Measurements from ENCODE around the gene PSMA3. TPM values are rescaled to one million over a fixed set of nuclear protein-coding genes. Genes with fewer than 3 reads are reported as not detected.
A peak's percentile ranks its signal among the peaks of the same experiment; 100 is the strongest.
"Not testable (repeated sequence)": the region's sequence is repeated elsewhere in the genome, so short reads cannot be mapped to it uniquely, and the experiment has no call there.

Gene PSMA3
- total RNA-seq, 1 experiment from 2014 or later = 72.4 TPM

DNA sequence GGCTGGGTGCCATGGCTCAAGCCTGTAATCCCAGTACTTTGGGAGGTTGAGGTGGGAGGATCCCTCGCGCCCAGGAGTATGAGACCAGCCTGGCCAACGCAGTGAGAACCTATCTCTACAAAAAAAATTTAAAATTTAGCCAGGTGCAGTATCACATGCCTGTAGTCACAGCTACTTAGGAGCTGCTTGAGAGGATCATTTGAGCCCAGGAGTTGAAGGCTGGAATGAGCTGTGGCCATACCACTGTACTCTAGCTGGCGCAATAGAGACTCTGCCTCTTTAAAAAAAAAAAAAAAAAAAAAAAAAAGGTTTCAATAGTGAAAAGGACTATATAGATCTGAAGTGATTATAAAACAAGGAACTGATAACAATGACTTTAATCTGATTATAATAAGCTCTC is 13.5 kb downstream of the PSMA3 start:
- in situ Hi-C loops (cut with HindIII; ENCODE audit: low pct_unique_long_range_greater_than_20kb, low sequenced_read_pairs) = no loop called here

DNA sequence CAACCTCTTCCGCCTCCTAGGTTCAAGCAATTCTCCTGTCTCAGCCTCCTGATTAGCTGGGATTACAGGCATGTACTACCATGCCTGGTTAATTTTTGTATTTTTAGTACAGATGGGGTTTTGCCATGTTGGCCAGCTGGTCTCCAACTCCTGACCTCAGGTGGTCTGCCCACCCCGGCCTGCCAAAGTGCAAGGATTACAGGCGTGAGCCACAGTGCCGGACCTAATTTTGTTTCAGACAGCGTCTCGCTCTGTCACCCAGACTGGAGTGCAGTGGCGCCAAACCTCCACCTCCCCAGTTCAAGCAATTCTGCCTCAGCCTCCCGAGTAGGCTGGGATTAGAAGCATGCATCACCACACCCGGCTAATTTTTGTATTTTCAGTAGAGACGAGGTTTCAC is 17.4 kb downstream of the PSMA3 start:
- DNase-seq (ENCODE audit: low read depth, low spot score); in situ Hi-C loops (cut with HindIII; ENCODE audit: low pct_unique_long_range_greater_than_20kb, low sequenced_read_pairs): not testable (repeated sequence)

More for the DNA sequence above, 13.5 kb downstream of the PSMA3 start:
- no peak for DNase-seq (ENCODE audit: low read depth, low spot score)

GRCh38 chr14:58265401-58265800 is 20.8 kb downstream of the PSMA3 start:
- in situ Hi-C loops (cut with HindIII; ENCODE audit: low pct_unique_long_range_greater_than_20kb, low sequenced_read_pairs) = no loop called here
- DNase-seq (ENCODE audit: low read depth, low spot score) = no peak

DNA sequence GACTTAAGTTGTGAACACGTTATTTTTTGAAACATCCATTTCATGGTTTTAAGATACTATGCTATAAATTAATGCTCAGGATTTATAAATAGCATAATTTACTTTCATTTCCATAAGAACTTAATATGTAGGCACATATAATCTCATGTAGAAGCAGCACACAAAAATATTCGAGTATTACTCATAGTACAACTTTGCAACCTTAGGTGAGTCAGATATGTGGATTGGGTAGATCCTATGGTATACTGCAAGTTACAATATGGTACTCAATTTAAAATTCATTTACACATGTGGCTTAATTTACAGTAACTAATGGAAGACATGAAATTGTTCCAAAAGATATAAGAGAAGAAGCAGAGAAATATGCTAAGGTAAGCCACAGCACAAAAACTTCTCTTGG is 26.0 kb downstream of the PSMA3 start:
- in situ Hi-C loops (cut with HindIII; ENCODE audit: low pct_unique_long_range_greater_than_20kb, low sequenced_read_pairs) = no loop called here
- DNase-seq (ENCODE audit: low read depth, low spot score) = no peak

DNA sequence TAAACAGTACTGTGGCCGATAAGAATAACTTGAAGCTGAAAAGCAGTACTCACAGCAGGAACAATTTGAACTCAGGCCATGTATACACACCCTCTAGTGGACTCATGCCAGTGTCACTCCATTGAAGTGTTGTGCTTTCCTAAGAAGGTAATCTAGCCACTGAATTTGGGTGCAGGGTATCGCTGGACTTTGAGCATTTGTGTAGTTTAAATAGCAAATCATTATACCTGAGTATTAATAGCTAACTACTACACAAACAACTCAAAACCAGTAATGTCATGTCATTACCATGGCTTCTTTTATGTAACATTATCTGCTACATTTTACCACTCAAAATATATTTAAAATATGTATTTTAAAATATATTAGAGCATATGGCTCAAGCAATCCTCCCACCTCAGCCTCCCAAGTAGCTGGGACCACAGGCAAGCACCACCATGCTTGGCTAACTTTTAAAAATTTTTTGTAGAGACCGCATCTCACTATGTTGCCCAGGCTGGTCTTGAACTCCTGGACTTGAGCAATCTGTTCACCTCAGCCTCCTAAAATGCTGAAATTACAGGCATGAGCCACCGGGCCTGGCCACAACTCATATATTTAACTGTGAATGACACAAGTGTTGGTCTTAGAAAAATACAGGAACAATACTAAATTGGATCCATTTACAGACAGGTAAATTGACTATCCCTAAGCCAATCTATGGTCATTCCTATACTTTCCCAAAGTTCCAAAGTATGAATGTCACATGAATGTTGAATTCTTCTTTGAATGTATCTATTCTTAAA is 28.1 kb downstream of the PSMA3 start:
- peak; percentile 46 for DNase-seq (ENCODE audit: low read depth, low spot score)
- in situ Hi-C loops (cut with HindIII; ENCODE audit: low pct_unique_long_range_greater_than_20kb, low sequenced_read_pairs) = no loop called here

DNA sequence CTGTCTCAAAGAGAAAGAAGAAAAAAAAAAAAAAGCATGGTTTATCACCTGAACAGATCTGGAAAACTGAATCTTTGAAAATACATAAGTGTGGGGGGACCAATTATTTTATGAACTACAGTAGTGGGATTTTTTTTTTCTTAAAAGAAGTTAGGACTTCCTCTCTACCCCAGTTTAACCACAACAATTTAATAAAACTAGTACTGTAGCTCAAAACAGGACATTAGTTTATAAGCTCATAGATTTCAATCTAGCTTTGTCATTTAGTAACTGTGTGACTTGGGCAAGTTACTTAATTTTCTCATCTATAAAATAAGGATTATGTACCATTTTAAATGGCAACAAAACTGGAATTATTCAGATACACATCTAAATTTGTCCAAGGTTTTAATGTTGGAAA is 30.2 kb downstream of the PSMA3 start:
- DNase-seq (ENCODE audit: low read depth, low spot score) = no peak
- in situ Hi-C loops (cut with HindIII; ENCODE audit: low pct_unique_long_range_greater_than_20kb, low sequenced_read_pairs) = no loop called here

- DNase-seq (ENCODE audit: low read depth, low spot score) = peak; percentile 66
- in situ Hi-C loops (cut with HindIII; ENCODE audit: low pct_unique_long_range_greater_than_20kb, low sequenced_read_pairs) = no loop called here
These were observed 31.0 kb downstream of the PSMA3 start for GRCh38 chr14:58275527-58276190.

- DNase-seq (ENCODE audit: low read depth, low spot score) = no peak
- in situ Hi-C loops (cut with HindIII; ENCODE audit: low pct_unique_long_range_greater_than_20kb, low sequenced_read_pairs) = no loop called here
These were observed 31.6 kb downstream of the PSMA3 start for GRCh38 chr14:58276208-58276607.

GRCh38 chr14:58278177-58278576 is 33.5 kb downstream of the PSMA3 start:
- no peak for DNase-seq (ENCODE audit: low read depth, low spot score)
- in situ Hi-C loops (cut with HindIII; ENCODE audit: low pct_unique_long_range_greater_than_20kb, low sequenced_read_pairs) = no loop called here

DNA sequence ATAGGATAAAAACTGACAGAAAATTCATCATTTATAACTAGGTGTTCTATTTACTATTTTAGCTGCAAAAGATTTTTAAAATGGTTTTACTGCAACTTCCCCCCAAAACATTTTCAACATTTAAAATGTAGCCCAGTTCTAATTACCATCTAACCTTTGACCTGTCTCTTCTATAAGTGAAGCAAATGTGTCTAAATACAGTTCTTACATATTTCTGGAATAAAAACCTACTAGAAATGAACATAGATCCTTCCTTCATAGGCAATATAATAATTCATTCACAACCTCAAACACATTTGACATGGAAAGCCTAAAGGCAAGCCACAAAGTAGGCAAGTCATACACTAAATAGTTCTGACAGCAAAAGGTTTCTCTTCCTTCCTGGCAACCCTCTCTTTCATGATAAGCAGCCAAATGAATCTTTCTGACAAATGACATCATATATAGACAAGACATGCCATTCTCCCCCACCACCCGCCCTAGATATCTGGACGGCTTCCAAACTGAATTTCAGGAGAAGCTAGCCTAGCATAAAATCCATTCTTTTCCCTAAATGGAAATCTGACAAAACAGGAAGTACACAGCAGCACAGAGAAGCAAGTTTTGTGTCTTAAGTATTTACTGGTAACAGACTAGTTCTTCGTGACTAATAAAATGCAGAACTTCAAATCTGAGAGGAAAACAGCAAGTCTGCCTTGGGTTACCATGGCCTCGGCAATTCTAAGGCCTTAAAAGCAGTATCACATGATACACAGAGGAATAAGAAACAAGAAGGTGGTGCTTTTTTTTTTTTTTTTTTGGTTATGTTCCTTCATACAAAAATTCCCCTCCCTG is 36.5 kb downstream of the PSMA3 start:
- peak; percentile 99 for DNase-seq (ENCODE audit: low read depth, low spot score)
- in situ Hi-C loops (cut with HindIII; ENCODE audit: low pct_unique_long_range_greater_than_20kb, low sequenced_read_pairs) = no loop called here

DNA sequence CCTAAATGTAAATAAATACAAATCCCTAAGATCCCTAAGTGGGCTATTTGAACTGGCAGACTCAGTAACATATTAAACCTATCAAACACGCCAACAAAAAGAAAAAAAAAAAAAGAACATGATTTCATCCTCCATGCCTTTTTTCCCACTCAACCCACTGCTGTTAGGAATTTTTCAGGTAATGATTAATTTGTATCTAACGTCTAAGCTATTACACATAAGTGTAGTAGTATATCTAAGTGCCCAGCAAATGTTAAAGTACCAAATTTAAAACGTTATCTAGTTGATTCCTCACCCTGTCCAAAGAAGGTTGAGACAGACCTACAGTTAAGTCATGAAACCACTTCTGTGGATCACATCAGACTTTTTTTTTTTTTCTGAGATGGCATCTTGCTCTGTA is 37.3 kb downstream of the PSMA3 start:
- in situ Hi-C loops (cut with HindIII; ENCODE audit: low pct_unique_long_range_greater_than_20kb, low sequenced_read_pairs) = no loop called here

GRCh38 chr14:58282925-58283593 is 38.4 kb downstream of the PSMA3 start:
- no peak for DNase-seq (ENCODE audit: low read depth, low spot score)
- in situ Hi-C loops (cut with HindIII; ENCODE audit: low pct_unique_long_range_greater_than_20kb, low sequenced_read_pairs) = no loop called here

More for the DNA sequence above, 37.3 kb downstream of the PSMA3 start:
- no peak for DNase-seq (ENCODE audit: low read depth, low spot score)

DNA sequence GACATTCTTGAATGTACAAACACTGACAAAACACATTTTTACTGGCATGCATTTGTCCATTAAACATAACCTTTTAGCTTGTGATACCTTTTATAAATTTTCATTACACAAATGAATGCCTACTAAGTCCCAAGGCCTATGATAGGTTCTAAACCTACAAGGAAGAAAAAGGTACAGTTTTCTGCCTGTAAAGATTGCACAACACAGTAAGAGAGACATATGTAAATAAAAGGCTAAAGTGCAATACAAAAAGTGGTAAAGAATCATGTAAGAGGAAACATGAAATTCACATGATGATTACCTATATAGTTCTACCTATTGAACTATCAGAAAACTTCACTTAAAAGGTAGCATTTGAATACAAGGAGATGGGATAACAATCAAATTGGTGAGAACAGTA is 39.1 kb downstream of the PSMA3 start:
- in situ Hi-C loops (cut with HindIII; ENCODE audit: low pct_unique_long_range_greater_than_20kb, low sequenced_read_pairs) = no loop called here
- DNase-seq (ENCODE audit: low read depth, low spot score) = no peak

DNA sequence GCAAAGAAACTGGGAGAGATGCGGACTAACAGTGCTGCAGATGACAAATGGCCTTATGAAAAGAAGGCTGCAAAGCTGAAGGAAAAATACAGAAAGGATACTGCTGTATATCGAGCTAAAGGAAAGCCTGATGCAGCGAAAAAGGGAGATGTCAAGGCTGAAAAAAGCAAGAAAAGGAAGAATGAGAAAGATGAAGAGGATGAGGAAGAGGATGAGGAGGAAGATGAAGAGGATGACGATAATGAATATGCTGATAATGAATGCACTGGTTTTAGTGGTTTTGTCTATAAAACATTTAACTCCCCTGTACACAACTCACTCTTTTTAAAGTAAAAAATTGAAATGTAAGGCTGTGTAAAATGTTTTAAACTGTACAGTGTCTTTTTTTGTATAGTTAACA is 40.5 kb downstream of the PSMA3 start:
- DNase-seq (ENCODE audit: low read depth, low spot score) = no peak
- in situ Hi-C loops (cut with HindIII; ENCODE audit: low pct_unique_long_range_greater_than_20kb, low sequenced_read_pairs) = no loop called here

GRCh38 chr14:58287607-58288042 is 43.0 kb downstream of the PSMA3 start:
- in situ Hi-C loops (cut with HindIII; ENCODE audit: low pct_unique_long_range_greater_than_20kb, low sequenced_read_pairs) = no loop called here
- DNase-seq (ENCODE audit: low read depth, low spot score) = no peak

- in situ Hi-C loops (cut with HindIII; ENCODE audit: low pct_unique_long_range_greater_than_20kb, low sequenced_read_pairs) = no loop called here
These were observed 43.6 kb downstream of the PSMA3 start for GRCh38 chr14:58288106-58288792.

DNA sequence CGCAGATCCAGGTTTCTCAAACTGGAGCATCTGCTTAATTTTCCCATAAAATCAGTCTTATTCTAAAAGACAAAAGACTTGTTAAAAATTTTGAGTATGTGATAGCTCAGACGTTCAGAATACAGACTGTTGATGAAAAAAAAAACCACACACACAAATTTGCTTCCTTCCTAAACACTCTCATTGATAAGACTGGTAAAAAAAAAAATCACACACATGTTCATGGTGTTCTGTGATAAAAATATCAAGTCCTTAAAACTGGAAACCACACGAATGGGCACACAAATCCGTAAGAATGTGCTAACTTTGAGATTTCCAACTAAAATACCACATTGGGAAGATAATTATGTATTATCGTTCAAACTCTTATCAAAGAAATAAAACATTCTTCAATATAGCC is 47.0 kb downstream of the PSMA3 start:
- in situ Hi-C loops (cut with HindIII; ENCODE audit: low pct_unique_long_range_greater_than_20kb, low sequenced_read_pairs) = no loop called here
- DNase-seq (ENCODE audit: low read depth, low spot score) = no peak

More at GRCh38 chr14:58288106-58288792, 43.6 kb downstream of the PSMA3 start:
- DNase-seq (ENCODE audit: low read depth, low spot score) = no peak
